Lower leg skin (tissue), 3 donors: Measurements from ENCODE around the gene ST3GAL3.

Experiments
- CTCF ChIP-seq, 3 donors: fragments of 450-650 bp; IDR thresholded peaks; one replicate each; pipeline ENCODE4 v1.5.1; 2016; ENCODE audit warnings: antibody characterized with exemption in 3 of 3, mild to moderate bottlenecking in 3 of 3, moderate library complexity in 2 of 3
- POLR2A ChIP-seq, 2 donors: fragments of 450-650 bp; IDR thresholded peaks; one replicate each; pipeline ENCODE4 v1.6.1; 2016 to 2017; ENCODE audit warnings: antibody characterized with exemption in 2 of 2, mild to moderate bottlenecking in 1 of 2, moderate library complexity in 1 of 2

- TF ChIP-seq CTCF (IDR thresholded peaks at IDR 0.05) (no peak), POLR2A (IDR thresholded peaks at IDR 0.05) (no peak)
Measured at GRCh38 chr1:43693371-43693770, 14.0 kb upstream of the ST3GAL3 start.
